Activated CD4-positive, alpha-beta T cell treated with anti-CD3 and anti-CD28 coated beads, Interleukin-2, amount 10 ng/mL, durations not matched to agents 24 days and 14 days (primary cell): ENCODE data around the gene GH2. TPM values are rescaled to one million over a fixed set of nuclear protein-coding genes. Genes with fewer than 3 reads are reported as not detected.
"Not testable (repeated sequence)": the region's sequence is repeated elsewhere in the genome, so short reads cannot be mapped to it uniquely, and the experiment has no call there.

Experiments
- DNase-seq: peaks from one replicate; pipeline ENCODE4 v3.0.0; 2022
- H3K27ac Mint-ChIP-seq: one replicate; pipeline ENCODE4 v1.8.0; 2022; ENCODE audit warnings: mild to moderate bottlenecking, mixed read lengths
- H3K27me3 Mint-ChIP-seq: one replicate; pipeline ENCODE4 v1.8.0; 2022; ENCODE audit warnings: mixed read lengths
- H3K36me3 Mint-ChIP-seq: one replicate; pipeline ENCODE4 v1.8.0; 2022; ENCODE audit warnings: low read depth, mild to moderate bottlenecking, mixed read lengths
- H3K4me1 Mint-ChIP-seq: one replicate; pipeline ENCODE4 v1.8.0; 2021; ENCODE audit warnings: mixed read lengths
- H3K4me3 Mint-ChIP-seq: one replicate; pipeline ENCODE4 v1.8.0; 2022; ENCODE audit warnings: mild to moderate bottlenecking, moderate library complexity, mixed read lengths
- H3K9me3 Mint-ChIP-seq: one replicate; pipeline ENCODE4 v1.8.0; 2021; ENCODE audit warnings: mixed read lengths
- intact Hi-C: fragments of 100-400 bp; cut with micrococcal nuclease; formaldehyde crosslinking; loops from one replicate; pipeline ENCODE4 v1.15.1; 2023
- total RNA-seq: library from RNA; stranded (reverse); gene quantifications from 2 replicates; pipeline ENCODE4 v1.2.3, GENCODE V29; 2022

GH2 gene
- total RNA-seq, 1 donor from 2014 or later, result not detected

- H3K27ac Mint-ChIP-seq, H3K36me3 Mint-ChIP-seq, H3K4me1 Mint-ChIP-seq, DNase-seq, H3K4me3 Mint-ChIP-seq, intact Hi-C loops, H3K27me3 Mint-ChIP-seq, H3K9me3 Mint-ChIP-seq: not testable (repeated sequence)
Measured at GRCh38 chr17:63874693-63875092, 7.1 kb downstream of the GH2 start.

GRCh38 chr17:63874061-63874626, 7.6 kb downstream of the GH2 start:
- H3K4me3 Mint-ChIP-seq, H3K27ac Mint-ChIP-seq, DNase-seq, intact Hi-C loops, H3K27me3 Mint-ChIP-seq, H3K4me1 Mint-ChIP-seq, H3K36me3 Mint-ChIP-seq, H3K9me3 Mint-ChIP-seq: not testable (repeated sequence)

GRCh38 chr17:63873577-63873976, 8.2 kb downstream of the GH2 start, which contains the start of gene CSH2:
CSH2 (minus strand) TSS chr17:63873677; CDS start chr17:63873614, 63 bp downstream.
- intact Hi-C loops, DNase-seq, H3K27ac Mint-ChIP-seq, H3K9me3 Mint-ChIP-seq, H3K36me3 Mint-ChIP-seq, H3K4me3 Mint-ChIP-seq, H3K4me1 Mint-ChIP-seq: not testable (repeated sequence)
- H3K27me3 Mint-ChIP-seq, result peaks cover 11% of the 10 kb centered on the region

GRCh38 chr17:63871646-63872365, 9.9 kb downstream of the GH2 start:
- DNase-seq, intact Hi-C loops, H3K4me1 Mint-ChIP-seq, H3K27ac Mint-ChIP-seq, H3K4me3 Mint-ChIP-seq, H3K9me3 Mint-ChIP-seq, H3K36me3 Mint-ChIP-seq: not testable (repeated sequence)
- peaks cover 11% of the 10 kb centered on the region for H3K27me3 Mint-ChIP-seq

- H3K4me1 Mint-ChIP-seq, DNase-seq, H3K9me3 Mint-ChIP-seq, intact Hi-C loops, H3K27ac Mint-ChIP-seq, H3K4me3 Mint-ChIP-seq, H3K36me3 Mint-ChIP-seq: not testable (repeated sequence)
- peaks cover 14% of the 10 kb centered on the region for H3K27me3 Mint-ChIP-seq
Measured at GRCh38 chr17:63870292-63870665, 11.5 kb downstream of the GH2 start.

GRCh38 chr17:63869491-63870291, 12.1 kb downstream of the GH2 start:
- H3K9me3 Mint-ChIP-seq, H3K4me1 Mint-ChIP-seq, intact Hi-C loops, H3K4me3 Mint-ChIP-seq, H3K36me3 Mint-ChIP-seq, DNase-seq, H3K27ac Mint-ChIP-seq: not testable (repeated sequence)
- H3K27me3 Mint-ChIP-seq, result peaks cover 13% of the 10 kb centered on the region

GRCh38 chr17:63866625-63867024, 15.1 kb downstream of the GH2 start:
- H3K4me3 Mint-ChIP-seq, H3K4me1 Mint-ChIP-seq, H3K27ac Mint-ChIP-seq, DNase-seq, intact Hi-C loops, H3K9me3 Mint-ChIP-seq, H3K36me3 Mint-ChIP-seq: not testable (repeated sequence)
- H3K27me3 Mint-ChIP-seq, result peaks cover 19% of the 10 kb centered on the region

- no peak overlapping the region for H3K4me3 Mint-ChIP-seq
- intact Hi-C loops, result no loop called here
- H3K9me3 Mint-ChIP-seq, result no peaks in the 10 kb centered on the region
- H3K36me3 Mint-ChIP-seq, result no peaks in the 10 kb centered on the region
- H3K27ac Mint-ChIP-seq, result no peak overlapping the region
- no peaks in the 10 kb centered on the region for H3K4me1 Mint-ChIP-seq
- peaks cover 33% of the 10 kb centered on the region for H3K27me3 Mint-ChIP-seq
- DNase-seq, result no peak
Measured at GRCh38 chr17:63859257-63859656, 22.5 kb downstream of the GH2 start.

- H3K4me1 Mint-ChIP-seq, H3K27ac Mint-ChIP-seq, DNase-seq, H3K36me3 Mint-ChIP-seq, H3K4me3 Mint-ChIP-seq, H3K9me3 Mint-ChIP-seq, intact Hi-C loops: not testable (repeated sequence)
- H3K27me3 Mint-ChIP-seq, result peaks cover 34% of the 10 kb centered on the region
Measured at GRCh38 chr17:63856425-63856824, 25.3 kb downstream of the GH2 start.

- intact Hi-C loops, result no loop called here
- peaks cover 33% of the 10 kb centered on the region for H3K27me3 Mint-ChIP-seq
- no peaks in the 10 kb centered on the region for H3K36me3 Mint-ChIP-seq
- H3K4me3 Mint-ChIP-seq, result no peak overlapping the region
- no peak overlapping the region for H3K27ac Mint-ChIP-seq
- no peak for DNase-seq
- H3K9me3 Mint-ChIP-seq, result no peaks in the 10 kb centered on the region
- H3K4me1 Mint-ChIP-seq, result no peaks in the 10 kb centered on the region
Measured at GRCh38 chr17:63855185-63855584, 26.6 kb downstream of the GH2 start.

GRCh38 chr17:63854709-63855108, 27.0 kb downstream of the GH2 start:
- no peak overlapping the region for H3K27ac Mint-ChIP-seq
- H3K27me3 Mint-ChIP-seq, result peaks cover 28% of the 10 kb centered on the region
- H3K4me3 Mint-ChIP-seq, result no peak overlapping the region
- no peaks in the 10 kb centered on the region for H3K36me3 Mint-ChIP-seq
- DNase-seq, result no peak
- H3K4me1 Mint-ChIP-seq, result peaks cover 2% of the 10 kb centered on the region
- intact Hi-C loops, result no loop called here
- H3K9me3 Mint-ChIP-seq, result no peaks in the 10 kb centered on the region

- Mint-ChIP-seq H3K4me1 (peaks cover 13% of the 10 kb centered on the region), H3K4me3 (no peak overlapping the region), H3K27me3 (peaks cover 21% of the 10 kb centered on the region), H3K9me3 (peaks cover 4% of the 10 kb centered on the region), H3K27ac (no peak overlapping the region), H3K36me3 (peaks cover 3% of the 10 kb centered on the region)
- intact Hi-C loops, result no loop called here
- DNase-seq, result no peak
Measured at GRCh38 chr17:63853260-63853659, 28.5 kb downstream of the GH2 start.

GRCh38 chr17:63850401-63850800, 31.3 kb downstream of the GH2 start:
- Mint-ChIP-seq H3K9me3 (peaks cover 11% of the 10 kb centered on the region), H3K27me3 (peaks cover 16% of the 10 kb centered on the region), H3K4me1 (peaks cover 19% of the 10 kb centered on the region), H3K27ac (no peak overlapping the region), H3K36me3 (peaks cover 7% of the 10 kb centered on the region), H3K4me3 (no peak overlapping the region)
- intact Hi-C loops, result no loop called here
- no peak for DNase-seq
